Activated CD8-positive, alpha-beta memory T cell treated with anti-CD3 and anti-CD28 coated beads, Interleukin-2, amount 50 U/mL, for 4 hours (primary cell): ENCODE measurements around the gene SMAD4.
"Not testable (repeated sequence)": the region's sequence is repeated elsewhere in the genome, so short reads cannot be mapped to it uniquely, and the experiment has no call there.

ENCODE experiments used
- DNase-seq: peaks from one replicate; pipeline ENCODE4 v3.0.0-alpha.2; 2020

SMAD4 gene

DNA sequence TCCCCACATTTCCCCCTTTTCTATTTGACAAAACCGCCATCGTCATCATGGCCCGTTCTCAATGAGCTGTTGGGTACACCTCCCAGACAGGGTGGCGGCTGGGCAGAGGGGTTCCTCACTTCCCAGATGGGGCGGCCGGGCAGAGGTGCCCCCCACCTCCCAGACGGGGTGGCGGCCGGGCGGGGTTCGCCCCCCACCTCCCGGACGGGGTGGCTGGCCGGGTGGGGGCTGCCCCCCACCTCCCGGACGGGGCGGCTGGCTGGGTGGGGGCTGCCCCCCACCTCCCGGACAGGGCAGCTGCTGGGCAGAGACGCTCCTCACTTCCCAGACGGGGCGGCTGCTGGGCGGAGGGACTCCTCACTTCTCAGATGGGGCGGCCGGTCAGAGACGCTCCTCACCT is 87.0 kb downstream of the SMAD4 start:
- not testable (repeated sequence) for DNase-seq

- not testable (repeated sequence) for DNase-seq
Observed at GRCh38 chr18:51119561-51119960, 89.5 kb downstream of the SMAD4 start.

- not testable (repeated sequence) for DNase-seq
Observed at GRCh38 chr18:51119976-51120375, 90.0 kb downstream of the SMAD4 start.

DNA sequence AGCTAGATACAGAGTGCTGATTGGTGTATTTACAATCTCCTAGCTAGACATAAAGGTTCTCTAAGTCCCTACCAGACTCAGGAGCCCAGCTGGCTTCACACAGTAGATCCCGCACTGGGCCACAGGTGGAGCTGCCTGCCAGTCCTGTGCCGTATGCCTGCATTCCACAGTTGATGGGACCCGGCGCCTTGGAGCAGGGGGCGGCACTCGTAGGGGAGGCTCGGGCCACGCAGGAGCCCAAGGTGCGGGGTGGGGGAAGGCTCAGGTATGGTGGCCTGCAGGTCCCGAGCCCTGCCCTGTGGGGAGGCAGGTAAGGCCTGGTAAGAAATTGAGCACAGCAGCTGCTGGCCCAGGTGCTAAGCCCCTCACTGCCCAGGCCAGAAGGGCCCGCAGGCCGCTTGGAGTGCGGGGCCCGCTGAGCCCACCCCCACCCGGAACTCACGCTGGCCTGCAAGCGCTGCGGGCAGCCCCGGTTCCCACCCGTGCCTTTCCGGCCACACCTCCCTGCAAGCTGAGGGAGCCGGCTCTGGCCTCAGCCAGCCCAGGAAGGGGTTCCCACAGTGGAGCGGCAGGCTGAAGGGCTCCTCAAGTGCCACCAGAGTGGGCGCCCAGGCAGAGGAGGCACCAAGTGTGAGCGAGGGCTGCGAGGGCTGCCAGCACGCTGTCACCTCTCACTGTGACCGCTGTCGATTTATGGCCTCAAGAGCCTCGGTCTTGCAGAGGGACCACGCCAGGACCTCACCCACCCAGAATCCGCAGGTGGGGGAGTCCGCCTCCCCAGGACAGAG is 91.0 kb downstream of the SMAD4 start:
- no peak for DNase-seq

DNA sequence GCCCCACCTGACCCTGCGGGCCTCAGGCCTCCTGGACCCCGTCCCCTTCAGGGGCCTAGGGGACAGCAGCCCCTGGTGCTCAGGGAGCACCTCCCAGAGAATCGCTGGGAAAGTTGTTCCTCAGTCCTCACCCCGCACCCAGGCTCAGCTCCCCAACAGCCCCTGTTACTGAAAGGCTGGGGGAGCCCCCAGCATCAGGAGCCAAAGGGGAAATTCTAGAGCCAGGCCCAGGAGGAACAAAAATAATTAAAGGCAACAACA is 91.5 kb downstream of the SMAD4 start:
- DNase-seq = no peak

DNA sequence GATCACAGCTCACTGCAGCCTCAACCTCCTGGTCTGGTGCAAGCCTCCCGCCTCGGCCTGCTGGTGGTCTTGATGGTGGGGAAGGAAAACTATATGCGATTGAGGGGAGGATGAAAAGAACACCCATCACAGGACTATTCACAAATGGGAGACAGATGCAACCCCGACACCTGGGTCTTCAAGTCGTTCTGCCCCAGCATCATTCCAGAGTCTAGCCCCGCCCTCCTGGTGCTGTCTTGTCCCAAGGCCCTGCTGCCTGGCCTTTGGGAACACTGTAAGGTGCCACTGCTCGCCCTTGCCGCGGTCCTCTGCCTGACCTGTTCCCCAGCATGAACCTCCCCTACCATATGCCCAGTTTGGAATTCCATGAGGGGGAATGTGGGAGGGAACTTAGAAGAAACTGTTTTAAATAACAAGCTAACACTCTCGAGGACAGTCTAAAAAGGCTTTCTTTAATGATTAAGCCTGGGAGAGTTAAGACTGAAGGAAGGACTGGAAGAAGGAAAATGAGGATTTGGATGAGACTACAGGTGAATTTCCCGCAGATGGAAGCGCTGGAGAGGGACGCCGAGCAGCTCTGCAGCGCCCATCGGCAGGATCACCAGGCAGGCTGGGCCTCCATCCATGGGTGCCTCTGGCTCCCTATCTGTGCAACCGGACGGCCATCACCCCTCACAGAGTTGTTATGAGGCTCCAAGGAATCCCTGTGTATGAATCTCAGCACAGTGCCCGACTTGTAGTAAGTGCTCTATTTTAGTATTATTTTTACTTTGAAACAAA is 92.4 kb downstream of the SMAD4 start:
- DNase-seq = no peak

GRCh38 chr18:51123046-51123395 is 93.0 kb downstream of the SMAD4 start:
- no peak for DNase-seq

DNA sequence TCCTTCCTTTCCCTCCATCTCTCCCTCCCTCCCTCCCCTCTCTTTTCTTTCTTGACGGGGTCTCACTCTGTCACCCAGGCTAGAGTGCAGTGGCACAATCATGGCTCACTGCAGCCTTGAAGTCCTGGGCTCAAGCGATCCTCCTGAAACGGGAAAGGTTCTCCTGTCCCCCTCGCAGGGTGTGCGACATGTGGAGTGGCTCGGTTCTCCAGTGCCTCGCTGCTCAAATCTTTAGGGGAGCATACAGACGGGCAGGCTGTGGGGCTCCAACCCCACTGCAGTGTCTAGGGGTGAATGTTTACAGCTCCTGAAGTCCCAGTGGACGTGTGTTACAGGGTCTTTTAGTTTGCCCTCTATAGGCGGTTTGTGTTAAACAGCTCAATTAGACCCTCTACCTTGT is 93.5 kb downstream of the SMAD4 start:
- no peak for DNase-seq

DNA sequence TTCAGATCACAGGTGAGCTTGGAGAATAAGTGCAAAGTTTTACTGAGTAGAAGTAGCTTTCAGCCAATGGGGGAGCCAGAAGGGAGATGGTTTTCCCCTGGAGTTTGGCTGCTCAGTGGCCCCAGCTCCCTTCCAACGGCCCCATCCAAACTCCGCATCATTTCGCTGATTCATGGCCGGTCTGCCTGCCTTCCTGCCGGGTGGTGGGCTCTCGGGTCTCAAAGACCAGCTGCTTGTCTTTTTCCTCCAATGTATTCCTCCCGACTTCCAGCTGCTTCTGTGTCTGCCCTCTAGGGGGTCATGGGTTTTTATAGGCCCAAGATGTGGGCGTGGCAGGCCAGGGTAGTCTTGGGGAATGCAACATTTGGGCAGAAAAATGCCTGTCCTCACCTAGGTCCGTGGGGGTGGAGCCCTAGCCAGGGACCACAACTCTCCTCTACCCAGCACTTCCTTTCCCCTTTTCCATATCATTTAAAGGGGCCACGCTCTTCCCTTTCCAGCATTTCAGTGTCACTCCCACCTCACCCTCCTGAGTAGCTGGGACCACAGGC is 94.0 kb downstream of the SMAD4 start:
- no peak for DNase-seq

DNA sequence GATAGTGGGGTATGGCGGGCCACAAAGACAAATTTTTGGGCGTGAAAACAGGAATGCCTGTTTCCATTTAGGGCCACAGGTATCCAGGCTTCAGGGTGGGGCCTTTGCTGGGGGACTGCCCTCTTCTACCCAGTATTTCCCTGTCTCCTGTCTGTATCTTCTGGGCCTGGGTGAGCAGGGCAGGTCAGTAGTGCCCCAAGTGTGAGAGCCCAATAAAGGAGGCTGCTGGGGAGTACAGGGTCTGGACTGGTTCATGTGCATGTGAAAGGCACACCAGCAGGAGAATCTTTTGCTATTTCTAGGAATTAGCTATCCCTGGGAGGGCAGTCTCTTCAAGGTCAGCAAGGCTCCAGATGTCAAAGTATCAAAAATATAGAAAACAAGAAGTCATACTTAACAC is 96.0 kb downstream of the SMAD4 start:
- no peak for DNase-seq

- DNase-seq = no peak
Observed at GRCh38 chr18:51127664-51128063, 97.7 kb downstream of the SMAD4 start.

- DNase-seq = no peak
Observed at GRCh38 chr18:51128533-51128932, 98.5 kb downstream of the SMAD4 start.

- no peak for DNase-seq
Observed at GRCh38 chr18:51132256-51132935, 102.4 kb downstream of the SMAD4 start.

DNA sequence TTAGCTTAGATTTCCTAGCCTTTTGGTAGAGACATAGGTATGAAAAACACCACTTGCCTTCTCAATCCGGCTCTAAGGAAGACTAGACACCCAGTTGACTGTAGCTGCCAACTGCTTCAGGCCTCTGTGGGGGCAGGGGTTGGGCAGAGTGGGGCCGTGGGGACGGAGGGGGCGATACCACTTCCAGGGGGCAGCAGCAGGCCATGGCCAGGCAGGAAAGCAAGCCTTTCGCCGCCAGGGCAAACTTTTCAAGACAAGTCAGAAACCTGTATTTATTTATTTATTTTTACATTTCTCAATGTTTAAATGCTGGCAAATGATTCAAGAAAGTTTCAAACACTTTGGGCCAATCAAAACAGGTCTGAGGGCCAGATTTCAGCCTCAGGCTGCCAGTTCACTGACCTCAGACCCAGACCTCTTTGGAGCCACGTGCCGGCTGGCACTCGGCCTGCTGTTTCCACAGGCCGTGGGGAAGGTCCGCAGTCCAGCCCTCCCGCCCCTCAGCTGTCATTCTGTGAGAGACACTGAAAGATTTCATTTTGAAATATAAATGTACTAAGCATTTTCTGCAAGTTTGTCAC is 103.7 kb downstream of the SMAD4 start:
- DNase-seq = no peak
